Activated CD4-positive, CD25-positive, alpha-beta regulatory T cell treated with anti-CD3 and anti-CD28 coated beads, Interleukin-2, amount 50 U/mL, for 72 hours (primary cell): ENCODE measurements around the gene TGFBR2.

Experiments used
- DNase-seq: peaks from one replicate; pipeline ENCODE4 v3.0.0; 2021

Gene TGFBR2

DNA sequence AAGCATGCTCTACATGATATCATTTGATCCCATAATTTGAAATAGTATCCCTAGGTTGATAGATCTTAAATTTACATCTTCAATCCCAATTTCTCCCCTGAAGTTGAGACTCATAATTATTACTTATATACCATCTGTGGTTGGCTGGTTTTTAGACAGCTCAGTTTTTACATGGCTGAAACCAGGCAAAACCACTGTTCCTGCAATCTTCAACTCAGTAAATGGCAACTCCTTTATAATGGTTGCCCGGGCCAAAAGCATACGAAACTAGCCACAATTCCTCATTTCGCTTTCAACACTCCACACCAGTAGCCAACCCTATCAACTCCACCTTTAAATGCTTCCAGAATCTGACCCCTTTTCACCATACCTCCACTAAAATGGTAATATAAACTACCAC, 118.5 kb downstream of the TGFBR2 start:
- DNase-seq = no peak

DNA sequence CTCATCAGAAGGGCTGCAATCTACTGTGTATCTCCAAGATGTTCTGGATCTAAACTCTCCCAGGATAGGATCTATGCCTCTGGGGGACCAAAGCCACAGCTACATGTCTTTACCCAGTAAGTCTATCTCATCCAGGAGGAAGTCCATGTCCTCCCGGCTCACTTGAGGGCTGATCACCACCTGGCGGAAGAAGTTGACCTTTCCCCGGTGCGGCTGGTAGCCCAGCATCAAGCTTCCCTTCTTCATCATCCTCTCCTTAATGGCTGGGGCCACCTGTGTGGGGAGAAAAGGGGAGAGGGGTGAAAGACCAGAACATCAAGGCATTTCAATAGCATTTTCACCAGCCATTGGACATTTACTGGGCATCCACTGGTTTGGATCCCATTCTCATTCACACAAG, 121.7 kb downstream of the TGFBR2 start:
- DNase-seq = no peak

DNA sequence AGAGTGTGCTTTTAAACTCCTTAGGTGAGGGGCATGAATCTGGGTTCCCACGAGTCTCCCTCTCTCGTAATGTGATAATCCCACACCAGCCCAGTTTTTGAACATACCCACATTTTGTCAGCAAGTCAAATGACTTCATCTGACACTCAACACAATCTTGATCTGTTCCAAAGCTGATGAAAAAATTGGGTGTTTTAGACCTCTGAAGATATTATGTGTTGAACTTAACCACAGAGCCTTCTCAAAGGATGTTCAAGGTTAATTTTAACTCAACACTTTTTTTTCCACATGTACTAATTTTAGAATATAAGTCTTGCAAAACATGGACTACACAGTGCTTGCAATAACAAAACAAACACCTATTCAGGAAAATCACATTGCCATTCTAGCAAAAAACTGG, 123.1 kb downstream of the TGFBR2 start:
- DNase-seq = no peak

DNA sequence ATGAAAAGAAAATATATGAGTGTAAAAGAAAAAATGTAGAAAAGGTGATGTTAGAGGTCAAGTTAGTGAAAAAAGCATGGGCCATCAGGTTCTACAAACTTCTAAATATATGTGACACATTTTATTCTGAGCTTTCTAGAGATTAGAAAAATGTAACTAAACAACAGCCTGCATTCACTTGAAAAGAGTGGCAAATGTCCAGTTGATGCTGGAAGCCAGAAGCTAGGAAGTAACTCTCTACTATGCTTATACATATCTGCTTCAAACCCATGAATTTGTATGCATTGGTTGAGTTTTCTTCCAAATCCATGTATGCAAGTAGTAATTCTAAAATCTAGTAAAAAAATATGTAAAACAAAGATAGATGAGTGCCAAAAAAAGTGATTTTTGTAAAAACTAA, 123.5 kb downstream of the TGFBR2 start:
- DNase-seq = no peak

GRCh38 chr3:30730967-30731366, 124.6 kb downstream of the TGFBR2 start:
- no peak for DNase-seq

GRCh38 chr3:30733209-30733608, 126.8 kb downstream of the TGFBR2 start:
- no peak for DNase-seq

- DNase-seq = no peak
Measured at GRCh38 chr3:30733696-30734095, 127.3 kb downstream of the TGFBR2 start.

DNA sequence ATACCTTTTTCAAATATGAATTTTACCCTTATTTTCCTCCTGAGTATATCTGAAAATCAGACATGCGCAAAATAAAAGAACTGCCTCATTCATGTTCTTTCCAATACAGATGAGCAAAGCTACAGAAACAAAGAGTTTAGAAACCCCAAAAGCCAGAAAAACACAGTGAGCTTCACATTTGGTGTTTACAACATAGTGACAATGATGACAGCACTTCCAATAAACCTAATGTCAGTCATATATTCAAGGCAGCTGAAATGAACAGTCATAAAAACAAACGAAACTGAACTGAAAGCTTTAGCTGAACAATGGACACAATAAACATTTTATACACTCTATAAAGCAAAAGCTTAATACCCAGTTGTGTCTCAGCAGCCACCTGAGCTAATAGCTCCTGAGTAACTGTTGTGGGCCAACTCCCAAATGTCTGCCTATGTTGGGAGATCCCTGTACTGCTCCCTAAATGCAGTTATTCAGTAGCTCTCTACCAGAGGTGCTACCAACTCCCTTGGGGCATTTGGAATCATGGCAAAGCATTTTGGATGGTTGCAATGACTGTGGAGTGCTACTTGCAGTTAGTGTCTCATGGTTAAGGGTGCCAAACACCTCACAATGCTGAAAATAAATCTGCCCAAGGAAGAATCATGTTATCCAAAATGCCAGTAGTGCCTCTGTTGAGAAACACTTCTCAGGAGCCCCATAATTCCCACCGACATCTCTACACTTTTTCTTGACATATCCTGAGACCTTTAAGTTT, 131.5 kb downstream of the TGFBR2 start:
- DNase-seq = no peak

DNA sequence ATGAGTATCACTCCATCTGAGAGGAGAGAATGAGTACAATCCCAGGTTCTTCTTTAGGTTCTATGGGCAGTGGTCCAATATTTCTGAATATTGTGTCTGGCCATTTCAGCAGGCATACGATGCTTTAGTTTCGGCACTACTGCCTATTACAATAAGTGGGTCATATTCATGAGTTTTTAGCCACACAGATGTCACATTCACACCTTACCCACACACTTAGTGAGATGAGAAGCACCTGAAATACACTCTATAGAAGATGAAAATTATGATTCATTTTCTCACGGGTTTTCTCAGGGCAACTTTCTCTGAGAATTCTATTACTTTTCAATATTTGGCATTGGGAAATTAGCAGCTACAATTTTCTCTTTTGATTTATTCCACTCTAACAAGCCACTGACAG, 132.2 kb downstream of the TGFBR2 start:
- no peak for DNase-seq

DNA sequence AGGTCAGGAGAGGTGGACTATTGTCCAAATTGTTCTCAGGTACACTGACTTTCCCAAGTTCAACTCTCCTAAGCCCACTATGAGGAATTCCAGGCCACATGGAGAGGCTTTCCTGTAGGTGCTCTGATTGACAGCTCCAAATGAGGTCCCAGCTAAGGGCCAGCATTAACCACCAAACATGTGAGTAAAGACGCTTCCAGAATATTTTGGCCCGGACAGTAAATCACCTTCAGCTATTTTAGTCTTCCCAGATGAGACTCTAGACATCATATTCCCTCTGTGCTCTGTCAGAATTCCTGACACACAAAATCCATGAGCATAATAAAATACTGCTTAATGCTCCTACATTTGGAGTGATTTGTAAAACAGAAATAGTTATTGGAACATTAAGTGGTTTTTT, 135.5 kb downstream of the TGFBR2 start:
- DNase-seq = no peak

DNA sequence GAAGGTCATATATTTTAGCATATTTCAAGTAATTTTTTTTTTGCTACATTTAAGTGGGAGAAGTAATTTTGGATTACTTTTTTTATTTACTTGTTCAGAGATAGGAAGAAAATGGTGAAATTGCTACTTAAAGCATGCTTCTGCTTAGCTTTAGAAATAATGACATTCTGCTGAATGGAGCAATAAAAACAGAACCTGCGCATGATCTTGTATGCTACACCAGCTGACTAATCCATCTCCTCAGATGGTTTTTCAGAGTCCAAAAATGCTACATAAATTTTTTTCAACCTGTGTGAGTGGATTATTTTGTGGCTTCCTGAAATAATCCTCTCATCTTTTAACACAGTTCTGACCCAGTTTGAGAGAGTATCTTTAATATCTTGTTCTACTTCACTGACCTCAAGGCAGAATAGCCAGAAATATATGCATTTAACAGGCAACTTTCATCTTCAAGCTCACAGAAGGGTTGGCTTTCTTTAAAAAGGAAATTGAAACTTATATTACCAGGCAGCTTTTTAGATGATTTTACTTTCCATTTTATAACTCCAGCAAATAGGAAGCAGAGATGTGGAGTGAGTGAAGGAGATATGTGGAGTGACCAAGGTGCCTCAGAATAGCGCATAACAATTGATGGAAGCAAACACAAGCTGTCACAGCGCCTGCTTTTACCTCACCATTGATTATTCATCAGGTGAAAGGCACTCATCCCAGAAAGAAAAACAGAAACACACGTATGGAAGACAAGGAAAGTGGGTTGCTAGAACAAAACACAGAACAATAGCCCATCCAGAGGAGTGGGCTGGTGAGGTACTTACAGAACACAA, 136.6 kb downstream of the TGFBR2 start:
- no peak for DNase-seq
